HEK293 (cell line): ENCODE data around the gene FAM3C.

Experiments
- CTCF ChIA-PET: fragments of 350-600 bp; formaldehyde crosslinking; extraction: SDS; loops from one replicate; lab custom pipeline; 2021; ENCODE audit warnings: antibody characterized with exemption; lab: Yijun Ruan, JAX
- POLR2A ChIA-PET: fragments of 300-600 bp; formaldehyde crosslinking; extraction: SDS; loops from one replicate; lab custom pipeline; 2020; ENCODE audit warnings: antibody characterized with exemption, inconsistent platforms; lab: Yijun Ruan, JAX
- H3K27ac ChIP-seq: fragments of 200-500 bp; sonication (Bioruptor generic); 2 replicates; pipeline ENCODE4 v1.5.1; 2014; ENCODE audit warnings: low read depth, low read length, control low read depth, inconsistent platforms; ENCODE audit errors: extremely low read depth
- H3K36me3 ChIP-seq, 2 experiments: fragments of 200-500 bp in 1 of 2; sonication (Bioruptor generic) in 1 of 2; 1 replicate in 1 of 2; 2 replicates in 1 of 2; pipeline ENCODE4 v1.5.1; 2014 to 2017; ENCODE audit warnings: inconsistent platforms in 2 of 2, low read length in 2 of 2; ENCODE audit not compliant: control insufficient read depth in 2 of 2, insufficient read depth in 1 of 2
- H3K4me1 ChIP-seq: fragments of 200-500 bp; sonication (Bioruptor generic); 2 replicates; pipeline ENCODE4 v1.5.1; 2014; ENCODE audit warnings: mild to moderate bottlenecking, low read length, inconsistent platforms; ENCODE audit not compliant: control insufficient read depth, insufficient read depth
- H3K4me3 ChIP-seq: 2 replicates; pipeline ENCODE4 v1.5.1; 2011; ENCODE audit warnings: low read depth, mild to moderate bottlenecking, control low read depth, low read length, moderate library complexity
- H3K9me3 ChIP-seq: fragments of 200-500 bp; sonication (Bioruptor generic); 2 replicates; pipeline ENCODE4 v1.5.1; 2014; ENCODE audit warnings: low read depth, low read length, inconsistent platforms; ENCODE audit not compliant: control insufficient read depth, insufficient read depth
- EGR2 ChIP-seq: fragments of 450-650 bp; formaldehyde crosslinking; IDR thresholded peaks from 2 replicates; pipeline ENCODE4 v1.5.1; 2016; ENCODE audit warnings: low read depth, missing biosample characterization, missing genetic modification characterization
- REST ChIP-seq: fragments of 450-650 bp; formaldehyde crosslinking; IDR thresholded peaks from 2 replicates; pipeline ENCODE4 v1.5.1; 2016; ENCODE audit warnings: missing biosample characterization, missing genetic modification characterization
- ZFP69B ChIP-seq: fragments of 450-650 bp; formaldehyde crosslinking; IDR thresholded peaks from 2 replicates; pipeline ENCODE4 v1.5.1; 2016; ENCODE audit warnings: missing biosample characterization, missing genetic modification characterization
- ZNF114 ChIP-seq: fragments of 450-650 bp; formaldehyde crosslinking; IDR thresholded peaks from 2 replicates; pipeline ENCODE4 v1.5.0; 2017; ENCODE audit warnings: missing biosample characterization, missing genetic modification characterization
- ZNF148 ChIP-seq: fragments of 450-650 bp; formaldehyde crosslinking; IDR thresholded peaks from 2 replicates; pipeline ENCODE4 v1.5.0; 2017; ENCODE audit warnings: missing biosample characterization, missing genetic modification characterization, borderline replicate concordance
- ZNF157 ChIP-seq: fragments of 450-650 bp; formaldehyde crosslinking; IDR thresholded peaks from 2 replicates; pipeline ENCODE4 v1.5.1; 2016; ENCODE audit warnings: missing biosample characterization, missing genetic modification characterization
- ZNF169 ChIP-seq: fragments of 450-650 bp; formaldehyde crosslinking; IDR thresholded peaks from 2 replicates; pipeline ENCODE4 v1.5.1; 2016; ENCODE audit warnings: missing biosample characterization, missing genetic modification characterization
- ZNF184 ChIP-seq: fragments of 450-650 bp; IDR thresholded peaks from 2 replicates; pipeline ENCODE4 v1.5.1; 2018; ENCODE audit warnings: missing biosample characterization, mild to moderate bottlenecking, missing genetic modification characterization
- ZNF2 ChIP-seq: fragments of 450-650 bp; formaldehyde crosslinking; IDR thresholded peaks from 2 replicates; pipeline ENCODE4 v1.5.1; 2016; ENCODE audit warnings: missing biosample characterization, missing genetic modification characterization
- ZNF341 ChIP-seq: fragments of 450-650 bp; formaldehyde crosslinking; IDR thresholded peaks from 2 replicates; pipeline ENCODE4; 2016; ENCODE audit warnings: low read depth, missing biosample characterization, missing genetic modification characterization
- ZNF510 ChIP-seq: fragments of 450-650 bp; formaldehyde crosslinking; IDR thresholded peaks from 2 replicates; pipeline ENCODE4 v1.5.1; 2018; ENCODE audit warnings: mild to moderate bottlenecking, missing genetic modification characterization, missing biosample characterization; ENCODE audit not compliant: insufficient replicate concordance
- ZNF544 ChIP-seq: fragments of 450-650 bp; formaldehyde crosslinking; IDR thresholded peaks from 2 replicates; pipeline ENCODE4 v1.5.0; 2017; ENCODE audit warnings: missing biosample characterization, missing genetic modification characterization
- ZNF555 ChIP-seq: fragments of 450-650 bp; formaldehyde crosslinking; conservative IDR thresholded peaks from 2 replicates; pipeline ENCODE4 v1.5.1; 2017; ENCODE audit warnings: missing biosample characterization, mild to moderate bottlenecking, missing genetic modification characterization, inconsistent platforms
- ZNF600 ChIP-seq: fragments of 450-650 bp; formaldehyde crosslinking; IDR thresholded peaks from 2 replicates; pipeline ENCODE4 v1.5.1; 2016; ENCODE audit warnings: missing biosample characterization, missing genetic modification characterization
- ZNF792 ChIP-seq: fragments of 450-650 bp; formaldehyde crosslinking; IDR thresholded peaks from 2 replicates; pipeline ENCODE4 v1.5.1; 2016; ENCODE audit warnings: missing biosample characterization, missing genetic modification characterization
- ZNF837 ChIP-seq: fragments of 450-650 bp; formaldehyde crosslinking; IDR thresholded peaks from 2 replicates; pipeline ENCODE4 v1.5.1; 2016; ENCODE audit warnings: missing biosample characterization, missing genetic modification characterization
- ZSCAN18 ChIP-seq: fragments of 450-650 bp; formaldehyde crosslinking; IDR thresholded peaks from 2 replicates; pipeline ENCODE4 v1.5.1; 2016; ENCODE audit warnings: missing biosample characterization, missing genetic modification characterization

FAM3C gene

GRCh38 chr7:121419201-121420148 lies 23.4 kb upstream of the FAM3C start:
- TF ChIP-seq ZSCAN18 (tag by site-specific recombination) (no peak), EGR2 (no peak), ZNF510 (no peak), ZNF837 (no peak), ZFP69B (no peak), ZNF341 (tag by site-specific recombination) (no peak), ZNF157 (tag by site-specific recombination) (no peak), ZNF2 (tag by site-specific recombination) (no peak), ZNF792 (no peak)
- Histone ChIP-seq H3K27ac (no peak overlapping the region), H3K4me3 (no peak overlapping the region), H3K36me3 (no peaks in the 10 kb centered on the region), H3K9me3 (no peaks in the 10 kb centered on the region), H3K4me1 (no peaks in the 10 kb centered on the region)
- ChIA-PET CTCF (no interaction called here), POLR2A (no interaction called here)

GRCh38 chr7:121416533-121416932 lies 20.4 kb upstream of the FAM3C start:
- H3K27ac ChIP-seq: no peak overlapping the region
- H3K9me3 ChIP-seq: no peaks in the 10 kb centered on the region
- H3K4me3 ChIP-seq: no peak overlapping the region
- H3K4me1 ChIP-seq: no peaks in the 10 kb centered on the region
- POLR2A ChIA-PET: no interaction called here
- TF ChIP-seq ZNF600 (tag by site-specific recombination): no peak
- TF ChIP-seq, all 188 proteins: peak for 0
- H3K36me3 ChIP-seq: no peaks in the 10 kb centered on the region
- CTCF ChIA-PET: no interaction called here

GRCh38 chr7:121414436-121414835 lies 18.3 kb upstream of the FAM3C start:
- H3K4me3 ChIP-seq: no peak overlapping the region
- no peak overlapping the region for H3K27ac ChIP-seq
- H3K36me3 ChIP-seq: no peaks in the 10 kb centered on the region
- CTCF ChIA-PET: interaction anchor here (0.6 to 0.9 kb wide), 2 partner anchors 19 to 587 kb away, joined by 3 to 4 read pairs; no protein-coding TSS in a partner anchor
- TF ChIP-seq ZNF148 (tag by site-specific recombination) (no peak), ZNF184 (no peak), ZNF114 (tag by site-specific recombination) (no peak), ZNF544 (tag by site-specific recombination) (no peak), ZNF555 (tag by site-specific recombination) (no peak), REST (tag by site-specific recombination) (no peak), ZNF169 (no peak)
- POLR2A ChIA-PET: no interaction called here
- H3K9me3 ChIP-seq: no peaks in the 10 kb centered on the region
- H3K4me1 ChIP-seq: no peaks in the 10 kb centered on the region
